ENCODE results near the gene ABCA3.

- no peak for TF ChIP-seq CTCF (IDR thresholded peaks at IDR 0.05)
- TF ChIP-seq POLR2A (IDR thresholded peaks at IDR 0.05), result no peak
Observed at GRCh38 chr16:2289282-2289681, 51.2 kb downstream of the ABCA3 start.
